Body of pancreas (tissue), 4 donors: ENCODE results near the gene MFAP4. TPM values are rescaled to one million over a fixed set of nuclear protein-coding genes. Genes with fewer than 3 reads are reported as not detected.

Source experiments
- ATAC-seq: fragments of 150-250 bp; one replicate; pipeline ENCODE4 v1.9.1; 2016
- DNase-seq, 4 donors: peaks; one replicate each; pipeline ENCODE4 v3.0.0-alpha.2; 2019
- H3K27ac ChIP-seq, 4 donors: fragments of 200-600 bp; sonication (generic); 1 replicate in 3 of 4; 2 replicates in 1 of 4; pipeline versions ENCODE4 v1.5.1 to v1.6.1; 2016 to 2019; ENCODE audit warnings: mild to moderate bottlenecking in 1 of 4, mixed read lengths in 1 of 4, moderate library complexity in 1 of 4
- H3K27me3 ChIP-seq, 2 donors: fragments of 200-600 bp; sonication (generic); one replicate each; pipeline ENCODE4 v1.6.0; 2016; ENCODE audit warnings: mild to moderate bottlenecking in 1 of 2
- H3K36me3 ChIP-seq, 2 donors: fragments of 200-600 bp; sonication (generic); replicated peaks in 1 of 2; 2 replicates each; pipeline ENCODE4 v1.5.1; 2016; ENCODE audit warnings: low read depth in 2 of 2; ENCODE audit not compliant: insufficient read depth in 1 of 2
- H3K4me1 ChIP-seq: fragments of 200-600 bp; sonication (generic); one replicate; pipeline ENCODE4 v1.6.0; 2016
- H3K4me3 ChIP-seq, 2 donors: fragments of 200-600 bp; sonication (generic); 1 replicate in 1 of 2; 2 replicates in 1 of 2; pipeline ENCODE4 v1.5.1; 2016 to 2019
- H3K9me3 ChIP-seq, 3 donors: fragments of 200-600 bp; sonication (generic); 1 replicate in 2 of 3; 2 replicates in 1 of 3; pipeline ENCODE4 v1.5.1; 2016
- POLR2A ChIP-seq, 3 donors: fragments of 450-650 bp; IDR thresholded peaks; one replicate each; pipeline ENCODE4 v1.6.1; 2016; ENCODE audit warnings: antibody characterized with exemption in 3 of 3, mild to moderate bottlenecking in 2 of 3
- WGBS, 2 donors: methylation state at CpG; one replicate each; pipeline ENCODE4 v1.1.5; 2017; 5-methylcytosine and 5-hydroxymethylcytosine counted together
- intact Hi-C: fragments of 100-400 bp; cut with DNase I; formaldehyde crosslinking; loops from one replicate; pipeline ENCODE4 v1.15.1; 2023
- total RNA-seq, 2 donors: library from RNA; depleted of rRNA; stranded (reverse); fragments of >200 nt; gene quantifications; one replicate each; pipeline ENCODE4 v1.1.0, GENCODE V29; 2016
- TF ChIP-seq, protein P1 (sequence below), 7 experiments: fragments of 450-650 bp in 4 of 7; fragments of 200-600 bp in 3 of 7; sonication (generic) in 3 of 7; IDR thresholded peaks; one replicate each; pipeline ENCODE4 v1.5.1; 2016 to 2019; ENCODE audit warnings: antibody characterized with exemption in 7 of 7

MFAP4 gene
- total RNA-seq, 2 donors from 2014 or later = 25.7 to 35.3 TPM

DNA sequence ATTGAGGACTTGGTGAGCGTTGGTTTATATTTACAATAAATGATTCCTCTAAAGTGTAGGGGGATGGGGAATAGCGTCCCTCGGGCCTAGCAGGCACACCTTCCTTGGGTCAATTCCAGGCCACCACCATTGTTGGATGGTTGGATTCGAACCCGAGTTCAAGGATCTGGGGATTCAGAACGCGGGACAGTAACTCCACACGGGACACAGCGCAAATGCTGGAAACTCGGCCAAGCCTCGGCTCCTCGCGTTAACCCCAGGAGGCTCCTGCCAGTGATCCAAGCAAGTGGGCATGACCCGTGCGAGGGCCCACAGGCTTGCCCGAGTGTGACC lies 25.1 kb downstream of the MFAP4 start:
- H3K4me3 ChIP-seq = peak overlapping the region; percentile 41 to 46
- peak overlapping the region; percentile 40 to 87 (median 86) for H3K27ac ChIP-seq
- H3K4me1 ChIP-seq = peaks cover 26% of the 10 kb centered on the region
- no peaks in the 10 kb centered on the region for H3K27me3 ChIP-seq
- H3K36me3 ChIP-seq = no peaks in the 10 kb centered on the region
- DNase-seq = no peak
- WGBS, 2 donors = 9 to 11% methylated on average over 8 to 16 of the region's 16 CpGs
- intact Hi-C loops = no loop called here
- H3K9me3 ChIP-seq = no peaks in the 10 kb centered on the region
- TF ChIP-seq, protein P1, sequence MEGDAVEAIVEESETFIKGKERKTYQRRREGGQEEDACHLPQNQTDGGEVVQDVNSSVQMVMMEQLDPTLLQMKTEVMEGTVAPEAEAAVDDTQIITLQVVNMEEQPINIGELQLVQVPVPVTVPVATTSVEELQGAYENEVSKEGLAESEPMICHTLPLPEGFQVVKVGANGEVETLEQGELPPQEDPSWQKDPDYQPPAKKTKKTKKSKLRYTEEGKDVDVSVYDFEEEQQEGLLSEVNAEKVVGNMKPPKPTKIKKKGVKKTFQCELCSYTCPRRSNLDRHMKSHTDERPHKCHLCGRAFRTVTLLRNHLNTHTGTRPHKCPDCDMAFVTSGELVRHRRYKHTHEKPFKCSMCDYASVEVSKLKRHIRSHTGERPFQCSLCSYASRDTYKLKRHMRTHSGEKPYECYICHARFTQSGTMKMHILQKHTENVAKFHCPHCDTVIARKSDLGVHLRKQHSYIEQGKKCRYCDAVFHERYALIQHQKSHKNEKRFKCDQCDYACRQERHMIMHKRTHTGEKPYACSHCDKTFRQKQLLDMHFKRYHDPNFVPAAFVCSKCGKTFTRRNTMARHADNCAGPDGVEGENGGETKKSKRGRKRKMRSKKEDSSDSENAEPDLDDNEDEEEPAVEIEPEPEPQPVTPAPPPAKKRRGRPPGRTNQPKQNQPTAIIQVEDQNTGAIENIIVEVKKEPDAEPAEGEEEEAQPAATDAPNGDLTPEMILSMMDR (IDR thresholded peaks at IDR 0.05) = no peak
- peak in 1 of 3 donors; percentile 26 for TF ChIP-seq POLR2A (IDR thresholded peaks at IDR 0.05)
- ATAC-seq = no peak

DNA sequence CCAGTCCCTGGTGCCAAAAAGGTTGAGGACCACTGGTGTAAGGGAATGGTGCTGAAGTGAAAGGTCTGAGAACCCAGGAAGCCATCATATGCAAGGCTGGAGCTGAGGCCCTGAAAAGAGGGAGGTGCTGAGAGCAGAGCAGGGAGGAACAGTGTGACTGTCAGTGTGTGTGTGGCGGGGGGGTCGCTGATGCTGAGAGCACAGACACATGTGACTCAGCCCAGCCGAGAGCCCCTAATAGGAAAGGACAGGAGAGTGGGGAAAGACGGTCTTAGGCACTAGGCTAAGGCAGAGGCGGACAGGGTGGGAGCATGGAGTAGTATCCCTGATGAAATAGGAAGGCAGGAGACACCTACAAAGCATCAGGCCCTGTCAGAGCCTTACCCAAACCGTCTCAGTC lies 25.7 kb downstream of the MFAP4 start:
- DNase-seq (no peak), ATAC-seq (no peak)
- no peak for TF ChIP-seq POLR2A (IDR thresholded peaks at IDR 0.05)
- TF ChIP-seq, protein P1 (IDR thresholded peaks at IDR 0.05) = no peak
- Histone ChIP-seq H3K4me1 (peaks cover 26% of the 10 kb centered on the region), H3K4me3 (no peak overlapping the region), H3K9me3 (no peaks in the 10 kb centered on the region), H3K27ac (no peak overlapping the region), H3K36me3 (no peaks in the 10 kb centered on the region), H3K27me3 (no peaks in the 10 kb centered on the region)
- intact Hi-C loops = no loop called here
- WGBS, 2 donors = 67 to 71% methylated on average over 6 of the region's 6 CpGs

DNA sequence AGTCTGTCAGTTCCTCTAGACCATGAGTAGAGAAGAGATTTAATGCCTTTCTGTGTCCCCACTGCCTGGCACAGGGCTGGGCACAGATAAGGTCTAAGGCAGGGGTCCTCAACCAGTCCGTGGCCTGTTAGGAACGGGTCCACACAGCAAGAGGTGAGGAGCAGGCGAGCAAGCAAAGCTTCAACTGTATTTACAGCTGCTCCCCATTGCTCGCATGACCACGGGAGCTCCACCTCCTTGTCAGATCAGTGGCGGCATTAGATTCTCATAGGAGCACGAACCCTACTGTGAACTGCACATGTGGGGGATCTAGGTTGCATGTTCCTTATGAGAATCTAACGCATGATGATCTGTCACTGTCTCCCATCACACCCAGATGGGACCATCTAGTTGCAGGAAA lies 26.2 kb downstream of the MFAP4 start:
- TF ChIP-seq POLR2A (IDR thresholded peaks at IDR 0.05) = no peak
- TF ChIP-seq, protein P1 (IDR thresholded peaks at IDR 0.05) = no peak
- Histone ChIP-seq H3K4me3 (no peak overlapping the region), H3K9me3 (no peaks in the 10 kb centered on the region), H3K36me3 (no peaks in the 10 kb centered on the region), H3K27me3 (no peaks in the 10 kb centered on the region), H3K27ac (no peak overlapping the region), H3K4me1 (peaks cover 26% of the 10 kb centered on the region)
- 88% methylated on average over 8 of the region's 8 CpGs for WGBS, 2 donors
- DNase-seq (no peak), ATAC-seq (no peak)
- intact Hi-C loops = no loop called here

DNA sequence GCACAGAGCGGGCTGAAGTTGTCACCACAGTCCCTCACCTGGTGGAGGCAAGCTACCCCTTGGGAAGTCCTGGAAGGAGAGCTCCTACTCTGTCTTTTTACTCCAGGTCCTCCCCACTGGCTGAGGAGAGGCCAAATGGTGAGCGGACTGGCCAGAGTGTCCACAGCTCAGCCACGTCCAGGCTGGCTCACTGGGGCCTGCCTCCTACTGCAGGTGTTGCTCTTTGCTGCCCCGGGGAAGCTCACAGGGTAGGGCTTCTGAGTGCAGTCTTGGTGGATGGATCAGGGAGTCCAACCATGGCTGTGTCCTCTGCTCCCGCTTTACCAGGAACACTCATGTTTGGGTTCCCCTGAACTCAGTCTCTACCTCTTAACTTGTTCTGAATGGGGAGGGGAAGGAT lies 27.1 kb downstream of the MFAP4 start:
- Histone ChIP-seq H3K9me3 (no peaks in the 10 kb centered on the region), H3K4me1 (peaks cover 22% of the 10 kb centered on the region), H3K27me3 (no peaks in the 10 kb centered on the region), H3K27ac (no peak overlapping the region), H3K36me3 (no peaks in the 10 kb centered on the region), H3K4me3 (no peak overlapping the region)
- intact Hi-C loops = no loop called here
- ATAC-seq (no peak), DNase-seq (no peak)
- 91 to 94% methylated on average over 5 of the region's 5 CpGs for WGBS, 2 donors
- no peak for TF ChIP-seq POLR2A (IDR thresholded peaks at IDR 0.05)
- TF ChIP-seq, protein P1 (IDR thresholded peaks at IDR 0.05) = no peak

DNA sequence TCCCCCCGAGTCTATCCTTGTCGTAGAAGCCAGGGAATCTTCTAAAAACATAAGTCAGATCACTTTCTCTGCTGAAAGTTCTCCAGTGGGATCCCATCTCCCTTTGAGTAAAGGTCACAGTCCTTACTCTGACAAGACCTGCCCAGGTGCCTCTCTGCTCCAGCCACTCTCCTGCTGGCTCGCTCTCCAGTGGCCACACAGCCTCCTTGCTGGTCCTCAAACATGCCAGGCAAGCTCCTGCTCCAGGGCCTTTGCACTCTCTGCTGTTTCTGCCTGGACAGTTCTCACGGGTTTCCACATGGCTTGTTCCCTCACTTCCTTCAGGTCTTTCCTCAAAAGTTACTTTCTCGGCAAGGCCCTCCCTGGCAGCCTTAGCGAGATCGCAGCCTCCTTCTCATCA lies 27.8 kb downstream of the MFAP4 start:
- WGBS, 2 donors = 80 to 85% methylated on average over 7 of the region's 7 CpGs
- no peaks in the 10 kb centered on the region for H3K9me3 ChIP-seq
- no peaks in the 10 kb centered on the region for H3K36me3 ChIP-seq
- intact Hi-C loops = no loop called here
- DNase-seq = no peak
- H3K4me3 ChIP-seq = no peak overlapping the region
- TF ChIP-seq POLR2A (IDR thresholded peaks at IDR 0.05) = no peak
- TF ChIP-seq, protein P1 (IDR thresholded peaks at IDR 0.05) = no peak
- peaks cover 16% of the 10 kb centered on the region for H3K4me1 ChIP-seq
- H3K27me3 ChIP-seq = no peaks in the 10 kb centered on the region
- no peak for ATAC-seq
- H3K27ac ChIP-seq = no peak overlapping the region
